GM18502 (cell line): Measurements from ENCODE around the gene ARMH3.

Experiments
- ATAC-seq: cut with Tn5 transposase; IDR thresholded peaks from one replicate; pipeline ENCODE4 v1.9.1; 2021; ENCODE audit warnings: mild to moderate bottlenecking; ENCODE audit not compliant: unreplicated experiment, poor library complexity

The ARMH3 gene

GRCh38 chr10:101950213-101950612 is 105.8 kb downstream of the ARMH3 start:
- no peak for ATAC-seq

- no peak for ATAC-seq
Measured at GRCh38 chr10:101941871-101942270, 114.1 kb downstream of the ARMH3 start.

GRCh38 chr10:101940916-101941315 is 115.1 kb downstream of the ARMH3 start:
- no peak for ATAC-seq

GRCh38 chr10:101939729-101940128 is 116.2 kb downstream of the ARMH3 start:
- no peak for ATAC-seq

- ATAC-seq, result no peak
Measured at GRCh38 chr10:101939008-101939648, 116.8 kb downstream of the ARMH3 start.

GRCh38 chr10:101938305-101939007 is 117.5 kb downstream of the ARMH3 start:
- ATAC-seq, result no peak

- no peak for ATAC-seq
Measured at GRCh38 chr10:101935431-101935830, 120.5 kb downstream of the ARMH3 start.

- no peak for ATAC-seq
Measured at GRCh38 chr10:101934686-101935305, 121.2 kb downstream of the ARMH3 start.

GRCh38 chr10:101933976-101934375 is 122.0 kb downstream of the ARMH3 start:
- ATAC-seq, result no peak

GRCh38 chr10:101932183-101932582 is 123.8 kb downstream of the ARMH3 start:
- no peak for ATAC-seq

GRCh38 chr10:101925027-101925426 is 130.9 kb downstream of the ARMH3 start:
- no peak for ATAC-seq

GRCh38 chr10:101923256-101923655 is 132.7 kb downstream of the ARMH3 start:
- ATAC-seq, result no peak

GRCh38 chr10:101922846-101923245 is 133.1 kb downstream of the ARMH3 start:
- ATAC-seq, result no peak

GRCh38 chr10:101920546-101920945 is 135.4 kb downstream of the ARMH3 start:
- ATAC-seq, result no peak

- no peak for ATAC-seq
Measured at GRCh38 chr10:101919026-101919770, 136.8 kb downstream of the ARMH3 start.

- ATAC-seq, result no peak
Measured at GRCh38 chr10:101912561-101913179, 143.3 kb downstream of the ARMH3 start.

GRCh38 chr10:101906586-101907183 is 149.3 kb downstream of the ARMH3 start:
- ATAC-seq, result no peak

- no peak for ATAC-seq
Measured at GRCh38 chr10:101905251-101905650, 150.7 kb downstream of the ARMH3 start.

- peak; percentile 78 for ATAC-seq
Measured at GRCh38 chr10:101903827-101904550, 152.0 kb downstream of the ARMH3 start.

- no peak for ATAC-seq
Measured at GRCh38 chr10:101902820-101903145, 153.2 kb downstream of the ARMH3 start.
